HG03457 (cell line): ENCODE measurements around the gene FGF22.
"Not testable (repeated sequence)": the region's sequence is repeated elsewhere in the genome, so short reads cannot be mapped to it uniquely, and the experiment has no call there.

Source experiments
- ATAC-seq: cut with Tn5 transposase; IDR thresholded peaks from one replicate; pipeline ENCODE4 v1.9.1; 2021; ENCODE audit warnings: moderate number of reproducible peaks; ENCODE audit not compliant: unreplicated experiment

FGF22 gene

DNA sequence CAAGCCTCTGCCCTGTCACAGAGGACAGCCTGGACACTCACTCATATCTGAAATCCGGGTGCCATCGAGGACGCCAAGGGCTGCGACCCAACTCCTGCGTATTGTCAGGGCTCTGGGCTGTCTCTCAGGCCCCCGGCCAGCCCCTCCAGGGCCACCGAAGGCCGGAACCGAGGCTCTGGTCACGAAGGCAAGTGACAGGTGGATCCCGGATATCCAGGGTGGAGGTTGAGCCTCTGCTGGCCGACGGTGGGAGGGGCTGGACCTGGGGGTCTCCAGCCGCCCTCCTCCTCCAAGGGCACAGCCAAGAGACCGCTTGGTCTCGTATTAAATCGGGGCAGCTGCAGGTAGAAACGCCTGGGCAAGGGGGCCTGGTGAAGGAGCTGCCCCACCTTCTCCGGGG lies 17.9 kb downstream of the FGF22 start:
- no peak for ATAC-seq

DNA sequence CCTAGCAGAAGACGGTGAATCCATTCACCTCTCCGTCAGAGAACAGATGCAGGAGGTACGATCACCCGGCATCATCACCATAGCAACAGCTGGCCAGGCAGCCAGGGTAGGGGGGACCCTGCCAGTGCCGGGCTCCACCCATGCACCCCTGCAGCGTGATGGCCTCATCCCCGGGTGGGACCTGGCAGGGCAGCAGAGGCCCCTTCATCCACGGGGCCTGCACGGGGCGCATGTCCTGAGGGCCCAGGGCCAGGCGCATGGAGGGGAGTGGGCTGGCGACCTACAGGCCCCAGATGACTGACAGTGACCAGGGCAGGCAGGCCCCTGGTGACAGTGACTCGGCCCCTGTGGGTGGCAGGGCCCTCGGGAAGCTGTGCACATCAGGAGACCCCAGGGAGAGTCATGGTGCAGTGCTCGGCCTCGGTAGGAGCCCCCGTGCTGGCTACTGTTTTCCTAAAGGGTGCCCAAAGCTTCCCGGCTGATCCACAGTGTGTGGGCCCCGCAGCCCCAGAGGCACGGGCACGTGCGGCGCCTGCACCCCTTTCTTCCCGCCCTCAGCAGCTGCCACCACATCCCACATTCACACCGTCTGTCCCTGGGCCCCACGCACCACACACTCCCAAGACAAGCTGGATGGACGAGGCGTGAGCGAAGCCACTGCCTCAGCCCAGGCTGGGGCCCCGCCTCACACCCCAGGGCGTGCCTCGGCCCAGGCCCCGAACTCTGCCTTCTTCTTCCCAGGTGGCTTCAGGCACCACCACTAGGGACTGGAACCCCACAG lies 18.6 kb downstream of the FGF22 start:
- ATAC-seq: no peak

GRCh38 chr19:658916-659839 lies 19.5 kb downstream of the FGF22 start:
- ATAC-seq: no peak

DNA sequence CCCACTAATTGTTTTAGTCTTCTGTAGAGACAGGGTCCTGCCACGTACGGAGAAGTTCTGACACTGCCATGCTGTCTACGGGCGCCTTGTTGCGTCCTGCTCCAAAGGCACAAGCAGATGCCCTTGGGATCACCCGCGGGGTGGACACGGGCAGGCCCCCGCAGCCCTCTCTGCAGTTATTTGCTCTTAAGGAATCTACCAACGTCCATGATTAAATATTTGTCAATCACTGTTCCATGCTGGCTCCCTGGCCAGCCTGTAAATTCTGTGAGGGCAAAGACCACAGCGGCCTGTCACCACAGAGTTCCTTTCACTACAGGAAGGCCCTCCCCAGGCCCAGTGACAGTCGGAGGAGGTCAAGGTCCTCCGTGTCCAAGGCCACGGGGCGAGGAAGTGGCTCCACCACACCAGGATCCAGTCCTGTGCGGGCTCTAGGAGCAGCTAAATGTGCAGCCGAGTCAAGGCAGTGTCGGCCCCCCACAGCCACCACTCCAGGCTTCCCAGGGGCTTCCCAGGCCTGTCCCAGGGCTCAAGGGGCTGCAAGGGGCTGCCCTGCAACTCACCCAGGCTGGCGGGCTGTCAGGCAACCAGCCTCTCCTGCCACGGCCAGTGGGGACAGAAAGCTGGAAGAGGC lies 21.2 kb downstream of the FGF22 start:
- ATAC-seq: no peak

DNA sequence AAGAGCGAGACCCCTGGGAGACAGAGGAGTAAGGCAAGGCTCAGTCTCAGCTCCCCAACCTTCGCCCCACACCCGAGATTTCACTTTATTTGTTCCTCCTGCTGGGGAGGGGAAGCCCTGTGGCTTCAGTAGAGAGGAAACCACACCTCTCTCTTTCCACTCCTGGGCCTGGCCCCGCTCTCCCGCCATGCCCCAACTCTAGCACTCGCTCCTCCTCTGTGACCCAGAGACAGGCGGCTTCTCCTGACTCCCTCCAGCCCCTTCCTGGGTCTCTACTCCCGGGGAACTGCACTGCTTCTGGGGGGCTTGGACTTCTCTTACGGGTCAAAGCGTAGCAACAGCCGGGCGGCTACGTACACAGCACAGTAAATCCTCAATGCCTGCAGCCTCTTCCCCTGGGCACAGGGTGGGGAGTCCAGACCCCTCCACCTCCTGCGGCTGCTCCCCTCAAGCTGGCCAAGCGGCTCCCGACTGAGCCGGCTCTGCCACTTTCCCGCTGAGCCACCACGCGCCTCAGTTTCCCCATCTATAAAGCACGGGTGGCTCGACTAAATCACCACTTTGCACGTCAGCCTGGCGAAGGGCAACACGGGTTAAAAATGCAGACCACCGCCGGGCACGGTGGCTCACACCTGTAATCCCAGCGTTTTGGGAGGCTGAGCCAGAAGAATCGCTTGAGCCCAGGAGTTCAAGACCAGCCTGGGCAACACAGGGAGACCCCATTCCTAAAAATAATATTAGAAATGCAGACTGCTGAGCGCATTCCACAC lies 21.9 kb downstream of the FGF22 start:
- no peak for ATAC-seq

- ATAC-seq: no peak
These were observed 22.7 kb downstream of the FGF22 start for GRCh38 chr19:662207-662961.

GRCh38 chr19:662962-663681 lies 23.4 kb downstream of the FGF22 start, which contains the start of gene RNF126:
TSS of gene RNF126 (minus strand) at chr19:663214. CDS start at chr19:663121, 93 bp downstream.
- ATAC-seq: peak; percentile 47

- ATAC-seq: no peak
These were observed 24.0 kb downstream of the FGF22 start for GRCh38 chr19:663682-664117.

- ATAC-seq: no peak
These were observed 25.3 kb downstream of the FGF22 start for GRCh38 chr19:664913-665443.

- not testable (repeated sequence) for ATAC-seq
These were observed 27.4 kb downstream of the FGF22 start for GRCh38 chr19:666985-667573.

DNA sequence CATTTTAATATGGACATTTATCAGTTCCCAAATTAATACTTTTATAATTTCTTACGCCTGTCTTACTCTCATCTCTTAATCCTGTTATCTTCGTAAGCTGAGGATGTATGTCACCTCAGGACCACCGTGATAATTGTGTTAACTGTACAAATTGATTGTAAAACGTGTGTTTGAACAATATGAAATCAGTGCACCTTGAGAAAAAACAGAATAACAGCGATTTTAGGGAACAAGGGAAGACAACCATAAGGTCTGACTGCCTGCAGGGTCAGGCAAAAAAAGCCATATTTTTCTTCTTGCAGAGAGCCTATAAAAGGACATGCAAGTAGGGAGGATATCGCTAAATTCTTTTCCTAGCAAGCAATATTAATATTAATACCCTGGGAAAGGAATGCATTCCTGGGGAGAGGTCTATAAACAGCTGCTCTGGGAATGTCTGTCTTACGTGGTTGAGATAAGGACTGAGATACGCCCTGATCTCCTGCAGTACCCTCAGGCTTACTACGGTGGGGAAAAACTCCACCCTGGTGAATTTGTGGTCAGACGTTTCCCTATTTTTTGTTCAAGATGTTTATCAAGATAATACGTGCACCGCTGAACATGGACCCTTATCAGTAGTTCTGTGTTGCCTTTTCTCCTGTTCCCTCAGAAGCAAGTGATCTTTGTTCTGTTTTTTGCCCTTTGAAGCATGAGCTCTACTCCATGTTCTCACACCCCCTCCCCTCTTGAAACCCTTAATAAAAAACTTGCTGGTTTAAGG lies 29.2 kb downstream of the FGF22 start:
- not testable (repeated sequence) for ATAC-seq

- ATAC-seq: no peak
These were observed 31.0 kb downstream of the FGF22 start for GRCh38 chr19:670609-671075.

DNA sequence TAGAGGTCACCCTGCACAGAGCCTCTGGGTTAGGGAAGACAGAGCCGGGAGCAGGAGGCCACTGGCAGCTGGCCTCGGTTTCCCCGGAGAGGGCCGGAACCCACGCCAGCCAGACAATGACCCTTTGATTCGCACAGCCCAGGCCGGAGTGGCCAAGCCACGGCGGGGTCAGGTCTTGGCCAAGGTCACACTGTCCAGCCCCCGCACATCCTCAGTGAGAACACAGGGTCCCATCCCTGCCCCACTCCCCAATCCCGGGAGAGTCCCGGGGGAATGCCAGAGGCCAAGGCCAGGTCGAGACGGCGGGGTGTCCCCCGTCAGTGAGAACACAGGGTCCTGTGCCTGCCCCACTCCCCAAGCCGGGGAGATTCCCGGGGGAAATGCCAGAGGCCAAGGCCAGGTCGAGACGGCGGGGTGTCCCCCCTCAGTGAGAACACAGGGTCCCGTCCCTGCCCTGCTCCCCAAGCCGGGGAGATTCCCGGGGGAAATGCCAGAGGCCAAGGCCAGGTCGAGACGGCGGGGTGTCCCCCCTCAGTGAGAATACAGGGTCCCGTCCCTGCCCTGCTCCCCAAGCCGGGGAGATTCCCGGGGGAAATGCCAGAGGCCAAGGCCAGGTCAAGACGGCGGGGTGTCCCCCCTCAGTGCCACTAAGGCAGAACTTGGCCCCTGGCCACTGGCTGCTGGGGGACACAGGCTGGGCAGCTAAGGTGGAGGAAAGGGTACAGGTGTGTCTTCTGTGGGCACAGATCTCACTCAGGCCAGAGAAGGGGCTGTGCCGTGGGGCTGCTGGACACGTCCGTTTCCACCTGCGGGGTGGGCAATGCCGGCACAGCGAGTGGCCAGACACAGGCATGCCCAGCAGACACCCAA lies 34.8 kb downstream of the FGF22 start:
- ATAC-seq: no peak

- ATAC-seq: no peak
These were observed 36.3 kb downstream of the FGF22 start for GRCh38 chr19:676007-676338.

- ATAC-seq: no peak
These were observed 36.8 kb downstream of the FGF22 start, which contains the start of gene FSTL3 for GRCh38 chr19:676339-677105. TSS of gene FSTL3 (plus strand) at chr19:676392. CDS start at chr19:676424, 32 bp downstream.

DNA sequence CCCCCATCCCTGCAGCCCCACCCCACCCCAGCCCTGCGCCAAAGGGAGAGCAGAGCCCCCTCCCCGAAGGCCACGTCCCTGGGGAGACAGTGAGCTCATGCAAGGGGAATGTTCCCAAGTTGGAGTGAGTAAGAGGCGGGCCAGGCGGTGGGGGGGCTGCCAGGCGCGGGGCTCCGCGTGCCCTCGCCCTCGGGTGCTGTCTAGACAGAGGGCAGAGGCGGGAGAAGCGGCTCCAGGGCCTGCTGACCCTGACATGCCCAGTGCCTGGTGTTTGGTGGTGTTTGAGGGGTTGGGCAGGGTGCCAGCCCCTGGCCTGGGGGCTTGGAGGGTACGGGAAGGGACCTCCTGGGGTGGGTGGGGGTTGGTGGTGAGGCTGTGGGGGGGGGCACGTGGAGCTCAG lies 37.5 kb downstream of the FGF22 start:
- no peak for ATAC-seq
